GM23338 (cell line): ENCODE data around the gene GPD1L.

Experiments
- EZH2 ChIP-seq: fragments of 200-600 bp; sonication (generic); IDR thresholded peaks from one replicate; pipeline ENCODE4 v1.8.0; 2017; ENCODE audit warnings: antibody characterized with exemption, mild to moderate bottlenecking, low read depth; ENCODE audit not compliant: unreplicated experiment
- POLR2AphosphoS5 ChIP-seq: IDR thresholded peaks from 2 replicates; pipeline ENCODE4 v1.6.1; 2016; ENCODE audit warnings: antibody characterized with exemption, low read depth
- TF ChIP-seq, protein P1 (sequence below), 2 experiments: fragments of 200-600 bp in 1 of 2; sonication (generic) in 1 of 2; conservative IDR thresholded peaks; 2 replicates each; pipeline versions ENCODE4 v1.5.1 to v1.6.1; 2016 to 2017; ENCODE audit warnings: antibody characterized with exemption in 2 of 2, low read depth in 2 of 2, mild to moderate bottlenecking in 2 of 2, moderate library complexity in 1 of 2

DNA sequence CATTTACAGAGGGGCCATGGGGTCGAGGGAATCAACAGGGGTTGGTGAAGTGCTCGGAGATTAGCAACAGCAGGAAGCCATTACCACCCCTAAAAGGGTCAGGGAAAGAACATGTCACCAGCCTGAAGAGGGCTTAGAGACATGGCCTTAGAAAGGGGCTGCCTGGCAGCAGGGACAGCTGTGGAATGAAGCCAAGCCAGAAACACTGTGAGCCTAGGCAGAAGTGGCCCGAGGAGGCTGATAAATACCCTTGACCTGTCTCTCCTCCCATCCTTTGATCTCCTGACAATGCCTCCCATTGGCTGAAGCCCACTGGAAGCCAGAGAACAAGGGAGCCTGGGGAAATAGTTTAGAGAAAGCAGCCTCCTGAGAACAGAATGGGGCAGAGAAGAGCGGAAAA is 31.4 kb downstream of the GPD1L start:
- no peak for TF ChIP-seq EZH2
- TF ChIP-seq, protein P1, sequence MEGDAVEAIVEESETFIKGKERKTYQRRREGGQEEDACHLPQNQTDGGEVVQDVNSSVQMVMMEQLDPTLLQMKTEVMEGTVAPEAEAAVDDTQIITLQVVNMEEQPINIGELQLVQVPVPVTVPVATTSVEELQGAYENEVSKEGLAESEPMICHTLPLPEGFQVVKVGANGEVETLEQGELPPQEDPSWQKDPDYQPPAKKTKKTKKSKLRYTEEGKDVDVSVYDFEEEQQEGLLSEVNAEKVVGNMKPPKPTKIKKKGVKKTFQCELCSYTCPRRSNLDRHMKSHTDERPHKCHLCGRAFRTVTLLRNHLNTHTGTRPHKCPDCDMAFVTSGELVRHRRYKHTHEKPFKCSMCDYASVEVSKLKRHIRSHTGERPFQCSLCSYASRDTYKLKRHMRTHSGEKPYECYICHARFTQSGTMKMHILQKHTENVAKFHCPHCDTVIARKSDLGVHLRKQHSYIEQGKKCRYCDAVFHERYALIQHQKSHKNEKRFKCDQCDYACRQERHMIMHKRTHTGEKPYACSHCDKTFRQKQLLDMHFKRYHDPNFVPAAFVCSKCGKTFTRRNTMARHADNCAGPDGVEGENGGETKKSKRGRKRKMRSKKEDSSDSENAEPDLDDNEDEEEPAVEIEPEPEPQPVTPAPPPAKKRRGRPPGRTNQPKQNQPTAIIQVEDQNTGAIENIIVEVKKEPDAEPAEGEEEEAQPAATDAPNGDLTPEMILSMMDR (conservative IDR thresholded peaks at IDR 0.05; ENCODE audit: low read depth in 2 of 2), result no peak
- TF ChIP-seq POLR2AphosphoS5, result no peak
